CD4-positive, alpha-beta T cell treated with Interleukin-6 for 4 hours (primary cell): Measurements from ENCODE around the gene SLC8A3.

Experiments used
- DNase-seq: peaks from one replicate; pipeline ENCODE4 v3.0.0-alpha.2; 2020; ENCODE audit warnings: mixed read lengths

The SLC8A3 gene

DNA sequence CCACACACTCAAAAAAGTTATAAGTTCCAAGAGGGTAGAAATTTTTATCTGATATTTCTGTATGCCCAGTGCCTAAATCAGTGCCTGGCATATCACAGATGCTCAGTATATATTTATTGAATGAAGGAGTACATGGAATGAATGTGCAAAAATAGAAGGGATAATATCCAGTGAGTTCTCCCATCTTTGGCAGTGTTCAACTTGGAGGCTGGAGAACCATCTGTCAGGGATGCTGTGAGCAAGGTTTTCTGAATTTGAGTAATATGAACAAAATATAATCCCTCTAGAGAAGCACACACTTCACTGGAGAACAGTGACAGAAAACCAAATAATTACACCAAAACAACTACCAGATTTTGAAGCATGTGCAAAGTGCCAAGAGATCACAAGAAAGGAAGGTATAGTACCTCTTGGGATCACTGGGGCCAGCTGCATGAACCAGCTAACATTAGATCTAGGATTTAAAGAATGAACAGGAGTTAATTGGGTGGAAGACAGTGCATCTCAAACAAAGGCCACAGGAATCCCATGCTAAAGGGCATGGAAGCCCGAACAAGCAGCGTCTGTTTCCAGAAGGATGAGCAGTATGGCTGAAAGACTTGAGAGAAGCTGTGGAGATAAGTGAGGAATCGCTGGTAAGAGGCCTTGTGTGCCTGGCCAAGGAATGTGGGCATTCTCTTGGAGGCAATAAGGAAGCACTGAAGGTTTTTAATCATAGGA, 11.5 kb downstream of the SLC8A3 start:
- DNase-seq = no peak

DNA sequence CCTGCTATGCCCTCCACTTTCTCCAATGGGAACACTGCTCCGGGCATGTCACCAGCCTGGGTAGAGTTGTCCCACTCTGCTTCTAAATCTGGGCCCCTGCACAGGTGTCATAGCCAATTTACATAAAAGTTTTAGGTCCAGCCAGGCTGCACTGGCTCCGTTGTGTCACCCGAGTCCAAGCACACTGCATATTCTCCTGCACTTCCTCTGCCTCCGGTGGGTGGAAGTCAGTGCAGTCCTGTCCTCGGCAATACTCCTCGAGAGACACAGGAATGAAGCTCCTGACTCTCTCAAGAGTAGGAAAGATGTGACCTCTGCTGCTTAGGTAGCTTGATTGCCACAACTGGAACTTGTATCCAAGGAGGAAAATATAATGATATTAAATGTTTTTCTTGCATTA, 15.2 kb downstream of the SLC8A3 start:
- no peak for DNase-seq

DNA sequence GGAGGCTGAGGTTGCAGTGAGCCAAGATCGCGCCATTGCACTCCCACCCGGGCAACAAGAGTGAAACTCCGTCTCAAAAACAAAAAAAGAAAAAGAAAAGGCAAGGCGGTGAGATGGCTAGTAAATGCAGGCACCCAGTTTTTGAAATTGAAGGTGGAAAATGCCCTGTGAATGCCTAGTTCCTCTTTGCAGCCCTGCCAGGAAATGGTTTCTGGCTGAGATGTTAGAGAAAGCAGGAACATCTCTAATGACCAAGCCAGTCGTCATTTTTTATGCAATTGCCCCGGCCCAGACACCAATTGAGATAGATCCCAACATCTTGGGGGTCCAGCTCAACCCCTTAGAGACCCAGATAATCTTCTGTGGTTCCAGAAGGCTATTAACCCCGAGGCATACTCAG, 17.0 kb downstream of the SLC8A3 start:
- no peak for DNase-seq

DNA sequence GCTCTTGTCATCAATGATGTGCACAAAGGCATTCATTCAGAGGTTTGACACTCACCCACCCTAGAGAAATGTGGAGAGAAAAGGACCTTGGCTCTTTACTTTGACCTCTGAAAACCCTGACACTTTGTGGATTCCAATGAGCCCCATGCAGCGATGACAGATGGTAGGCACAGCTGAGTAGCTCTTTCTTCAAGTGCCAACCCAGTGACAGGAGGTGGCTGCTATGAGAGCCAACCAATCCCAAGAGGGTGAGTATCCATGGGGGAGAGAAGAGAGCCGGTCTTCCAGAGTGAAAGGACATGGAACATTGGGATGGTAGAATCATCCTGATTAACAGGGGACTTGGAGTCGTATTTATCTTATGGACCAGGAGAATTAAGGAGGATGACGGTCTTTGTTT, 17.8 kb downstream of the SLC8A3 start:
- no peak for DNase-seq

DNA sequence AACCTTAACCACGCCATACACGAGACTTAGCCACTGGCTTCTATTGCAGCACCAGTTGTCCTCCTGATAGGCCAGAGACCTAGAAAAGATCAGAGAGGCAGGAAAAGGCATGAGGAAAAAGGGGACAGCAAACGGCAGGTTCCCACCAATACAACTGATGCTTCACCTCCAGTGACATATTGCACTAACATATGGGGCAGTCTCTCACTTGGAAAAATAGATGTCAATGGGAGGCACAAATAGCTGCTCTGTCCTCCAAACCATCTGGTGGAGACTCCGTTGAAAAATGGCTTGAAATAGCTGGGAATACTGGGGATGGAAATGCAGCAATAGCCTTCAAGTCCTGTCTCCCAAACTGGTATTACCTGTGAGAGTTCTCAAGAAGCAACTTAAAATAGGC, 20.3 kb downstream of the SLC8A3 start:
- no peak for DNase-seq

DNA sequence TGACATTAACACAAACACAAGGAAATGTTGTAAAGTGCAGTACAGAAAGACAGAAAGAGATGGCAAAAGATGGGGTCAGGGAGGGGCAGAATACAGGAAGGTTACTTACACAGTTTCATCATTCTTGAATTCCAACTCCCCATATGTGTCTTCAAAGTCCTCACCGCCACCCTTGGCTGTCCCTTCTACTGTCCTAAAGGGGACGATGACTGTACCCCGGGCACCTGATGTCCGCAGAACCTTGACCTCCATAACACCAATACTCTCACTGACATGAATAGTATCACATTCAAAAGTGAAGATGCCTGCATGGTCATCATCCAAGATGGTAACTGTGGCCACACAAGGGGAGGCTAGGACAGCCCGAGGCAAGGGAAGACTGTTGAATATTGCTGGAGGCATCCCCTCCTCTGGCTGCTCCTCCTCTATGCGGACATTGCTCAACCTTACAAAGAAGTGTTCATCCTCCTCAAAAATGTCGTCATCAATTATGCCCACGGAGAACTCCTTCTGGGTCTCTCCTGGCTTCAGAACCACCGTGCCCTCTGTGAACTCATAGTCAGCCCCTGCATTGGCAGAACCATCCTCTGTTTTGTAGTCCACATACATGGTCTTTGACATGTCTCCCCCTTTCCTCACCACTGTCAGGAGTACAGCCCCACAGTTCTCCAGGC, 22.1 kb downstream of the SLC8A3 start:
- DNase-seq = no peak

DNA sequence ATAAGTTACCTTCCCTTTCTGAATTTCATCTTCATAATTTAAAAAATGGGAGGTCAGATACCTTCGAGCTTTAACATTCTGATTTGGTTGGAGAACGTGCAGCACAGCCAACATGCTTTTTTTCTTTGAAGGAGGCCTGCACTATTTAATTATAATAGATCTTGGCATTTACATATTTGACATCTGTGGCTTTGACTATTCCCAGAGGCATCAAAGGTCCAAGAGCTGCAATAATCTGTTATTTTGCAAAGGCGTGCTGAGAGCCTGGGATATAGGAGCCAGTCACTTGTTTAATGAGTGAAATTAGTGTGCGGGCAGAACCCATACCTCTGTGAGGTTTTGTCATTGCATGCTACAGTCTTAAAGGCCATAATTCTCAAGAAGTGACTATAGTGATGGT, 26.4 kb downstream of the SLC8A3 start:
- DNase-seq = no peak

DNA sequence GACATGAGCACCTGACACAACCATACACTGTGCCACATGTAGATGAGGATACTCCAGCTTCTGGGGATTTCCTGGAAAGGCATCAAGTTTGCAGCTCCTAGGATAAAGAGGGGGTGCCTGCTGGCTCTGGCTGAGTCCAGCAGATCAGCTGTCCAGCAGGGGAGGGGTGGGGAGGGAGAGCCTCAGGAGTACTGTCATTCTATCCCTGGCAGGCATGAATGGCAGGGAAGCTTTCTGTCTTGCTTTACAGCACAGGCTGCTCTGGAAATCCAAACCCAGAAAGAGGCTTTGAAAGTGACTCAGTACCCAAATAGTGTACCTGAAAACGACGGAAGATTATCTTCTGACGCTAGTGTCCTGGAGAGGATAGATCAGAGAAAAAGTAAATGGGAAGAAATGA, 32.2 kb downstream of the SLC8A3 start:
- no peak for DNase-seq

DNA sequence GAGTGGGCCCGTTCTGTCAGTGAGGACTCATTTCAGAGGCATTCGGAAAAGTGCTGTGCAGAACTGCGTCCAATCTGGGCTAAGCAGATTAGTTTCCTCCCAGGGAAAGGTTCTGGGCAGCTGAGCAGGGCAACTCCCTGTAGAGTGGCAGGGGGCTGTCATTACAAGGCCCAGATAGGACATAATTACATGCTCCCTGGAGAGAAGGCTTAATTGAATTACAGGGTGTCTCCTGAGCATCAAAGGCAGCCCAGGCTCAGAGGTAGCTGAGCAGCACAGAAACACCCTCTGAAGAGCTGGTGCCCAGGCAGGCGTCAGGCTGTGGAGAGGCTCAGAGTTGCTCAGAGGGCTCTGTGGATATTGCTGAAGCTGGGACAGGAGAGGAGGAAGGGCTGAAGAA, 36.0 kb downstream of the SLC8A3 start:
- no peak for DNase-seq

DNA sequence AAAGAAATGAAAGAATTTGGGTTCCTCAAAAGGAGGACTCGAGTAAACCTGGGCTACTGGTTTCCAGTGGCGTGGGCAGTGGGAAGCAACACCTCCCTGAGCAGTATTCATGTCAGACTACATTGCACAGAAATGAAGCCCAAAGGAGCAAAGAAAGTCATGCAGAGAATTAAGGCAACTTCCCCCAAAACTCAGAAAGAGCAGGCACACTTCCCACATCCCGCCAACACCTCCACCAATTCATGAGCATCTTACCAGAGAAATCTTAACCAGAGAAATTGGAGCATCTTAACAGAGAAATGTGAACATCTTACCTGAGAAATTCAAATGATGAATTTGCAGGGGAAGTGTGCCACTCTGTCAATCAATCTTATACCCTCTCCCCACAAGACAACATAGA, 36.7 kb downstream of the SLC8A3 start:
- no peak for DNase-seq

DNA sequence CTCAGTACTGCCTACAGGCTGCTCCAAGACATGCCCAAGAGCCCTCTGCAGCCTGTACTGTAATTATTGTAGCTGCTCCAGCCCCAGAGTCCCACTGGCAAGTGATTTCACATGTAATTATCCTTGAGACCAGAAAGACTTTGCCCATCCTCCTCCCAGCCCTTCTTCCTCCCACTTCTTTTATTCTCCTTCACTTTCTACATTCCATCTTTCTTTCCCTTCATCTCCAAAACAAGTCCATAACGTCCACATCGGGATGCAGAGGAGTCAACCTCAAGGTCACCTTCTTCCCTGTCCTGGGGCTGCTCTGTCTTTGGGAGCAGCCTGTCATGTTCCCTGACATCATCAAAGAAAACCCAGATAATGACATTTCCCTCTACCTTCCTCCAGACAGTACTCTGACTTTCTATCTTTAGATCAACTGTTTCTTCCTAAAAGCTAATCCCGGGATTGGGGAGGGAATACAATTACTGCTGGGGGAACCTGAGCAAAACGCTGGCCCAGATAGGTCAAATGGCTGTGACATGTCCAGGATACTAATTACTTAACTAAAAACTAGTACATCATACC, 39.1 kb downstream of the SLC8A3 start:
- DNase-seq = no peak

DNA sequence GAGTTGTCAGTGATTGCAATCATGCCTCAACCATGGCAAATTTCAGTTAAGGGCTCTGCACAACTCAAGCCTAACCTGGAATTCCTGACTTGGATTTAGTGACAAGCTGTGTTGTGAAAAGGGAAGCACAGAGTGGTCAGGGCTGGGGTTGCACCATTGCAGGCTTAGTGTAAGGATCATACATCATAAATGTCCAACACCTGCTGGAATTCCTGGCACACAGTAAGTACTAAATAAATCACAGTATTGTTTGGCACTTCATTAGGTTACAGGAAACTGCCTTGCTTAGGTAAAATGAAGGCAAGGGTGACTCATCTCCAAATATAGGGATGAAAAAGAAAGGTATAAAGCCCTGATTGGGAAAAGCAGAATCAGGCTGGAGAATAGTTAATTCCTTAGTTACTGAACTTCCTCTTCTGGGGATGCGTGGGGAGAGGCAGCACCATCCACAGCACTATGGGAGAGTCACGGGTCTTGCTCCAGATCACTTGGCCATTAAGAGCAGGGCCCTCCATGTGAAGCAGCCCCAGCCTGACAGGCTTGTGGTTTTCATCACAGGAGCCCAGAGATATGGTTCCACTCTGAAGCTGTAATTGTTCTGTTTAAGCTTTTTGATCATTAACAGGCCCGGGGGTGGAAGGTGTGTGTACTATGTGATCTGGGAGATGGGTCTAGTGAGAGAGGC, 39.7 kb downstream of the SLC8A3 start:
- no peak for DNase-seq

DNA sequence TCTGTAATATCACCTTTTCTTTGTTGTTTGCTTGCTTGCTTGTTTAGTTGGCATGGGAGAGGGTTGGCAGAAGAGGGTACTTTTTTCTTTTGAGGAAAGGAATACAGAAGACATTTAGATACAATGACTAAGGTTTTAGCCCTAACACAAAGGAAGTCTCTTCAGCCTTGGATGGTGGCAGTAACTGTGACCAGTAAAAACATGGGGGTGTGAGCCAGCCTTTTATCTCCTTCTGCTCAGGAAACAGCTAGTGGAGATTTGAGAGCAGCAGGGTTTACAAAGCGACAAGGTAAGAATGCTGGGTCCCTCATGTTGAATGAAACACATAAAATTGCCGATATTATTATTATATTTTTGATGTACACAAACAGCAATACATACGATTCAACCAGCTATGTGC, 40.4 kb downstream of the SLC8A3 start:
- no peak for DNase-seq

DNA sequence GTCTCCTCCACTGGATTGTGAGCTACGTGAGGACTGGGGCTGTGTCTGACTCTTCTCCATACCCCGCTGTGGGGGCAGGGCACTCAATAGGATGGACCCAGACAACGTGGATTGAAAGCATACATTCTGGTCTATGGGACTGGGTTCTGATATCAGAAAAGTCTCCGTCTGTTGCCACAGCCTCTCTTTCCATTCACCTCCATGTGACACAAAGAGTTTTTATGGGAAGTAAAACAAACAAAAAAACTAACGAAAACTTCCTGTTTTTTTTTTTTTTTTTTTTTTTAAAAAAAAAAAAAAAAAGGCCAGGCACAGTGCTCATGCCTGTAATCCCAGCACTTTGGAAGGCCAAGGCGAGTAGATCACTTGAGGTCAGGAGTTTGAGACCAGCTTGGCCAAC, 44.7 kb downstream of the SLC8A3 start:
- DNase-seq = no peak

DNA sequence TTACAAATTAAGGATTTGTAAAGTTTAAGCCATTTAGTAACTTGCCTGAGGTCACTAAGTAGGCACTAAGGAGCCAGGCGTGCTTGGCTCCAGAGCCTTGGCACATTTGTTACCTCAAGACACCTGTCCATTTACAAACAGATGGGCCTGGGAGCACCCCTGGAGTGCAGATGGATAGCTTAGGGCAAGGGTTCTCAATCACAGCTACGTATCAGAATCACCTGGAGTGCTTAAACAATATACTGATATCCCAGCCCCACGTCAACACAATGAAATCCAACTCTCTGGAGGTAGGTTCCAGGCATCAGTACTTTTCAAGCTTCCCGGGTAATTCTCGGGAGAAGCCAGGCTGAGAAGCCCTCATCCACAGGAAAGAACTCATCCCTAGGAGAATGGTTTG, 45.4 kb downstream of the SLC8A3 start:
- DNase-seq = no peak

DNA sequence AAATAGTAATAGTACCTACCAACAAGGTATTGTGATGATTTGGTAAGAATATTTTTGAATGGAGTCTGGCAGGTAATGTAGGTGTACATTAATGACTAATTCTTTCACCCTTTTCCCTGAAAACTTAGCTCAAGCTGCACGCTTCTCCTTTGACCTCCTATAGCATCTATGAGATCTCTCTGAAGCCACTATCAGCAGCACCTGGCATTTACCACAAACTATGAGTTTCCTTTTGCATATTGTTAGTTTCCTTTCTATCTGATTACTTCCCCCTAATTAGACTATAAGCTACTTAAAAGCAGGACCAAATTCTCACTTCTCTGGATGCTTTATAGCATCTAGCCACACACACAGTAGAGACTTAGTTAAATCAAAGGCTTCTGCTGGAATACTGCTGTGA, 48.1 kb downstream of the SLC8A3 start:
- DNase-seq = no peak

DNA sequence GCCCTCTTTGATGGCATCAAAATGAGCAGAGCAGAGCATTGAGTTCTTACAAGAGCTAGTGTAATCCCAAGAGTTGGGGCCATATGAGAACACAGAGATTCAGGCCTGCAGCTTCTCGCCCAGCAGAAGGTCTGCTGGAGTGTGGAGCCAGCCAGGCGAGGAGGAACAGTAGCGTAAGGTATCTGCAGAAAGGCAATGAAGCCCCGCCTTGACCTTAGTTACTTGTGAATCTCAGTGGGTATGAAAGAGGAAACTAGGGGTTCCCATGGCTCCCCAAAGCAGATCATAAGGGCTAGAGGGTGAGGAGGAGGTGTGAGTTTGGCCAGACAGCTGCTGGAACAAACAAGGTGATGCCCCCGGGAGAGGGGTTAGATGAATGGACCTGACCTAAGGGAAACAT, 49.4 kb downstream of the SLC8A3 start:
- DNase-seq = no peak

DNA sequence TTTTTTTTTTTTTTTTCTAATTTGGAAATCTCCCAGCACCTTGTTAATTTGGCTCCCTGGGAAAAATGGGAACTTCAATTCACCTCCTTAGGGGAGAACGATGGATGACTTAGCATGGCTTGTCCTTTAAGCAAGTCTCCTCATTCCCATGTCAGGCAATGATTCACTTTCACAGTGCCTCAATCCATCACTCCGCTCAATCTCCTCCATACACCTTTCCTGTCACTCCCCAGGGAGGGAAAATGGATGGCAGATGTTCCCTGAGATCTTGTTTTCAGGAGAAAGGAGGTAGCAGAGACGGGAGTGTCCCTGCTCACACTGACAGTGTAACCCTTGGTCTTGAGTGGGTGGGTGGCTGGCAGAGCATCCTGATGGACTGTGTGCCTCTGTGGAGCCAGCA, 51.0 kb downstream of the SLC8A3 start:
- no peak for DNase-seq

DNA sequence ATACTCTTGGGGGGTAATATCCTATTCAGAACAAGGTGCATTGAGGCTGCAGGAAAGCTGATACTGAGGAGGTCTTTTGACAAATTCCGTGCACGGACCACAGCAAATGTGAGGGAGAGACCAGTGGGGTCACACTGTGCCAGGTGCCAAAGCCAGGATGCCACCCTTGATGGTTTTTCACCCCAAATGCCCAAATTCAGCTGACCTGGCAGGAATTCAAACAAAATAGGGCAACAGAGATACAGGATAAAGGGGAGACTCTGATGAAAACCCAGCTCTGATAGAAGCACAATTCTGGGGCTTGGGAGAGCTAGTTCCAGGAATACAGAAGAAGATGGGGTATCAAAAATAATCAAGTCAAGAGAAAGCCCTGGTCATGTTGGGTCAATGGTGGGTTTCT, 55.3 kb downstream of the SLC8A3 start:
- no peak for DNase-seq

DNA sequence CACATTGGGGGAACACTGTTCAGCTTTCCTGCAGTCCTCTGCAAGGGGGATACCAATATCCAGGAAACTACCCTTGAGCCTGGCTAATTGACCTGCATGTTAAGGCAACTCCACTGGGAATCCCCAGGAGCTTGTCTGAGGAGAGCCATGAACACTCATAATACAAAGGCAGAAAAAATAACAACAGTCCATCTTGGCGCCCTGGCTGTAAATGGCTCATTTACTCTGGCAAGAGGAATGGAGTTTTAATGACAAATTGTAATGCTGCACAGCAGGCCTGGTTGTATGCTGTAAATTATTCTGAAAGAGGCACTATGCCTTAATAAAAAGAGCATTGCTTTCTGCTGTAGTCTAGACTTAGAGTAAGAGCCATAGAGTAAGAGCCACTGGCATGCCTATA, 58.3 kb downstream of the SLC8A3 start:
- no peak for DNase-seq

DNA sequence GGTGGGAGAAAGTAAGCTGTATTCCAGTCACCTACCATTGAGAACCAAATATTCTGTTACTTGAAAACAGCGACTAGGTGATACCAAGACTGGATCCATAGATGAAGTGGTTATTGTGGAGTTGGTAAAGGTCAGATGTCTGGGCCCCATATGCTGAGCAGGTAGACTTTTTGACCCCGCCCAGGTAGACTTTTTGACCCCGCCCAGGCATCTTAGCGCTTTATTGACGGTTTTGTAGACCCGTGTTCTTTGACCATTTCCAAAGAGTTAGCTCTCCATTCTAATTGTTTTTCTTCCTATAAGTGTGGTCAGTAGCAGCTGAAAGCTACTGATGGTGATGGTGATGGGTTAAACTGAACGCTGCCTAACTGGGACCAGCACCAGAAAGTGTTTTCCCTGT, 61.6 kb downstream of the SLC8A3 start:
- no peak for DNase-seq

DNA sequence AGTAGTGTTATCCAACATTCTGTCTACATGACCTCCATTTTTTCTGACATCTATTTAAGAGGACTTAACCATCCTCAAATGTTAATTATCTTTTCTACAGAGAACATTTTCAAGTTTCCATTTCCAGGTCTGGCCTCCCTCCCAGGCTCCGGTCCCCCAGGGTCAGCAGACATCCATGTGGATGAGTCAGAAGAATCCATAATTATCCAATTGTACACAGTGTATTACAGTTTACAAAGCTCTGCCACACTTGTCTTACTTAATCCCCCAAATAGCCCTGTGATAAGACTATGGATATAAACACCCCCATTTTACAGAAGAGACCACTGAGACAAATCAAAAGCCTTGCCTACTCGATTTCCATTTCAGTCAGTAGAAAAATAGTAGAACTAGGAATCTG, 65.0 kb downstream of the SLC8A3 start:
- no peak for DNase-seq

DNA sequence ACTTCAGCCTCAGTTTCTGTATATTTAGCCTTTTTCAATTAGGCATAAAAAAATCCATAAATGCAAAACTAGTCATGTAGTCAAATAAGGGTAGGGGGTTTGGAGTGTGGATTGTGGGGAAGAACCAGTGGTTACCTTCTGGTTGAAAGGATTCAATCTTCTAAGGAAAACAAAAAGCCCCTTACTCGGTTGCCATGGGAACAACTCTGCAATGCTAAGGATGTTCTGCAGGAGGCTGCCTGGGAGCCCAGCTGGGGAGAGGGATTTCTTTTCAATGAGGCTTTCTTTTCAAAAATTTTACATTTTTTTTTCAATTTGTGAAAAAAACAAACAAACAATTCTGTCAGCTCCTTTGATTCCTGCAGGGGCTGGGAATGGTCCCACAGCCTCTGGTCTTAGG, 67.2 kb downstream of the SLC8A3 start:
- no peak for DNase-seq

DNA sequence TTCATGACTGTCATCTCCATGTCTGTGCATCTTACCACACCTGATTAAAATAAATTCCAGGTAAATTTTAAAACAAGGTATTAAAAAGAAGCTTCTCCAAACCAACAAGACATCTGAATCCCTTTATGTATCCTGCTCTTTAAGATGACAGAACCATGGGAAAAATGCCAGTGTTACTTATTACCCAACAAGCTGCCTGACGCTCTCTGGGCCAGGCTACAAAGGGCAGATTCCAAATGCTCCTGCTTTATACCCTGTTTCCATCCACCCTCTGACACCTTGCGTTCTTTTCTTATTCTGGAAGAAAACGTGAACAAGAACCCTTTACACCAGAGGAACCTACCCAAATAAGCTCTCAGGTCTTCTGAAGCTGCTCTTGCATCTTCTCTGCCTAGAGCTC, 70.7 kb downstream of the SLC8A3 start:
- DNase-seq = no peak
